ENCODE data around the gene UNC13A.

UNC13A gene

DNA sequence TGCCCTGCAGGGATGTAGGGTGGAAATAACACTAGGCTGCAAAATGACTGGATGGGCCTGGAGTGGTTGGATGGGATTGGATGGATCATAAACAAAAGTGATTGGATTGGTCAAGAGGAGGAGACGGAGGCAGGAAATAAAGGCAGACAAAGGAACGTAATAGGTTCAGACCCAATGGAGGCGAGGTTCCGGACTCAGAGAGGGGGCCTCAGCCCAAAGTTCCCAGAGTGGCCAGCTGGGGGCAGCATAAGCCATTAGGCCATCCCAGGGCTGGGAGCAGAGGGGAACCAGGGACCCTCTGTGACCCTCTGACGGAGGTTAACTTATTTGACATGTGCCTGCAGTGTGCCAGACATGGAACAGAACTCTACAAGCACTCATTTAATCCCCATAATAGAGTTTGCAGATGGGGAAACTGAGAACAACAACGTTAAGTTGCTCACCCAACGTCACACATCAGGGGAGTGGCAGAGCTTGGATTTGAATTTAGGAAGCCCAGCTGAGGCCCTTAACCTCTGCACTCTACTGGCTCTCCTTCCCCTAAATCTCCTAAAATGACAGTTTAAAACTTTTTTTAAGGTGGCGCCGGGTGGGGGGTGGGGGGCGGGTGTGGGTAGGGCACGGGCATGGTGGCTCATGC, 15.8 kb upstream of the UNC13A start:
- DNase-seq, result peak; percentile 66 to 67

DNA sequence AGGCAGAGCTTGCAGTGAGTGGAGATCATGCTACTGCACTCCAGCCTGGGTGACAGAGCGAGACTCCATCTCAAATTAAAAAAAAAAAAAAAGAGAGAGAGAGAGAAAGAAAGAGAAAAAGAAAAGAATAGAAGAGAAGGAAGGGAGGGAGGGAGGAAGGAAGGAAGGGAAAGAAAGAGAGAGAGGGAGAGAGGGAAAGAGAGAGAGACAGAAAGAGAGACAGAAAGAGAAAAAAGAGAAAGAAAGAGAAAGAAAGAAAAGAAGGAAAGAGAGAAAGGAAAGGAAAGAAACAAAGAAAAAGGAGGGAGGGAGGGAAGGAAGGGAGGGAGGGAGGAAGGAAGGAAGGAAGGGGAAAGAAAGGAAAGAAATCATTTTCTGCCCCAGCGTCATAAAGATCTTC, 7.0 kb upstream of the UNC13A start:
- no peak for DNase-seq

DNA sequence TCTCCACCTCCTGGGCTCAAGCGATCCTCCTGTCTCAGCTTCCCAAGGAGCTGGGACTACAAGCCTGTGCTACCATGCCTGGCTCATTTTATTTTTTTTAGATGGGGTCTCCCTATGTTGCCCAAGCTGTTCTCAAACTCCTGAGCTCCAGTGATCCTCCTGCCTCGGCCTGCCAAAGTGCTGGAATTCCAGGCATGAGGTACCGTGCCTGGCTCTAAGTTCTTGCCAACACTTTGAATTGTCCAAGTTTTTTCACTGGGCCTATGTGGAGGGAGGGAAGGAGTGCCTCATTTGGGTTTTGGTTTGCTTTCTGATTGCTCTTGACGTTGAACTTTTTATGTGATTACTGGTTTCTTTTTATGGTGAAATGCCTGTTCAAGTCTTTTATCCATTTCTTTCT, 4.4 kb upstream of the UNC13A start:
- DNase-seq, result no peak

DNA sequence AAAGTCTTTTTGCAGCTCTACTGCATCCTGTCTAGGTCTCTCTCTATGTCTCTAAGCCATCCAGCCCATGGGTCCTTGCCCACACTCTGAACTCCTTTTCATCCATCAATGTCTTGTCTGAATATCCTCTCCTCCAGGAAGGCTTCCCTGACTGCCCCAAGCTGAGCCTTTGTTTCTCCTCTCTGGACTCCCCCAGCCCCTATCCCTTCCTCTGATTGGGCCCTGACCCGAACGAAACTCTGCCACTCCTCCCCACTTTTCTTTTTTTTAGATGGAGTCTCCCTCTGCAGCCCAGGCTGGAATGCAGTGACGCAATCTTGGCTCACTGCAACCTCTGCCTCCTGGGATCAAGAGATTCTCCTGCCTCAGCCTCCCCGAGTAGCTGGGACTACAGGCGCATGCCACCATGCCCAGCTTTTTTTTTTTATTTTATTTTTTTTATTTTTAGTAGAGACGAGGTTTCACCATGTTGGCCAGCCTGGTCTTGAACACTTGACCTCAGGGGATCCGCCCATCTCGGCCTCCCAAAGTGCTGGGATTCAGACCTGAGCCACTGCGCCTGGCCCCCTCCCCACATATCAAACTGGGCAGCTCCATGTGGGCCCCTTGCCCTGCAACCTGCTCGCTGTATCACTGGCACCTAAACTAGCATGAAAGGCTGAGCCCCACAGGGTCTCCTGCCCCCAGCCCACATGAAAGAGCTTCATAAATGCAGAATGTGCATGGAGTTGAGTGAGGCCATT, 870 bp upstream of the UNC13A start:
- no peak for DNase-seq

DNA sequence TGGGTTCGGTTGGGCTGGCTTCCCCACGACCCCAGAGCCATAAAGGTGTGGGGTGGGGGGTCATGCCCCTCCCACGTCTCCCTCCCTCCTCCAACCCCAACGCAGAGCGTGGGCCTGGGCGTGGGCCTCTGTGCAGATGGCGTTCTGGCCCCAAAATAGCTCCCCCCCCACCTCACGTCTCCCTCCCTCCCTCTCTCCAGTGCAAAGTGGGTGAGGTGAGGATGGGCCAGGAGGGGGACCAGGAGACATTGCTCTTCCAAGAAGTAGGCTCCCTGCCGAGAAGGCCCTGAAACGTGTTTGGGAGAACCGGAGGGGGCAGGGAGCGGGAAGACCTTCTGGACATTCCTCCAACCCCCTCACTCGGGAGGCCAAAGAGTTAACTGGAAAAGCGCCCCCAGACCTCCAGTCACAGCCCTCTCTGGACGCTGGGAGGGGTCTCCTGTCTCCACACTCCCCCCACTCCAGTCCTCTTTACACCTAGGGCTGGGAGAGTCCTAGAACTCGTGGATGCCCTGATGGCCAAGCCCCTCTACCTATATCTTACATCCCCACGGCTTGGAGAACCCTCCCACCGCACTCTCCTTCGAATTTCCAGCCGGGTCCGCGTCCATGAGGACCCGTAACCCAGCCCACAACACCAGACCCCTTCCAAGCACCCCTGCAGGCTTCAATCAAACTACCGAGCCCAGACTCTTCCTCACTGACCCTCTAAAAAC, 855 bp downstream of the UNC13A start:
- DNase-seq, result no peak

DNA sequence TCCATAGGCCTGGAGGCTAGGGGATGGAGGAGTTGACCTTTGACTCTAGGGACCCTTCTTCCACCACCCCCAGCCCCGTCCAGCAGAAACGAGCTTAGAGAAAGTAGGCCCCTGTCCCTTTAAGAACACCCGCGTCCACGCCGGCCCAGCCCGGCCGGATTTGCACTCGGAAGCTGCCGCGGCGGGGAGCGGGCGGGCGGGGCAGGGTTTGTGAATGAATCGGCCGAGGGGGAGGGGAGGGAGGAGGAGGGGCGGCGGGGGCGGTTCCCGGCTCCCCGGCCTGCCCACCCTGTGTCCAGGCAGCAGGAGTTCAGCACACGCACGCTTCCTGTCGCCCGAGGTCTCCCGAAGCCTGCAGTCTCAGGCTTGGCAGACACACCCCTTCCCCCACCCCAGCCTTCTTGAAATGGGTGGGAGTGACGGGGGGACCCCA, 1.5 kb downstream of the UNC13A start:
- DNase-seq, result no peak

DNA sequence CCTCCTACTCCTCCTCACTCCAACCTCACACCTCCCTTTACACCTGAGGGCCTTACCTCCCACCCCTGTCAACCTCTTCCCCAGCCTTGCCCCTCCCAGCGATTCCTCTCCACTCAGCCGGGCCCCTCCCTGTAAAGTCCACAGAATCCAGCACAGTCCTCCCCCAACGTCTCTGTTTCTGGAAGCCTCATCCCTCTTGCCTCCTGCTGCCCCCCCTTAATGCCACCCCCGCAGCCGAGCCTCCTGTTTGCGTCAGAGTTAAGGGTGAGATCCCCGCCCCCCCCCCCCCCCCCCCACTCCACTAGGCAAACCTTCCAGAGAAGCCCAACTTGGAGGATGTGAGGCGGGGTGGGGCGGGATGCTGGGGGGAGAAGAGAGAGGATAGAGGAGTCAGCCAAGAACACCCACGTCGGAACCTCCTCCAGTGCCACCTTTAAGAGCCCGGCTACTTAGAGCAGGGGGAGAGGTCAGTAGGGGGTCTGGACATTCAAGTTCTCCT, 2.1 kb downstream of the UNC13A start:
- DNase-seq, result no peak

DNA sequence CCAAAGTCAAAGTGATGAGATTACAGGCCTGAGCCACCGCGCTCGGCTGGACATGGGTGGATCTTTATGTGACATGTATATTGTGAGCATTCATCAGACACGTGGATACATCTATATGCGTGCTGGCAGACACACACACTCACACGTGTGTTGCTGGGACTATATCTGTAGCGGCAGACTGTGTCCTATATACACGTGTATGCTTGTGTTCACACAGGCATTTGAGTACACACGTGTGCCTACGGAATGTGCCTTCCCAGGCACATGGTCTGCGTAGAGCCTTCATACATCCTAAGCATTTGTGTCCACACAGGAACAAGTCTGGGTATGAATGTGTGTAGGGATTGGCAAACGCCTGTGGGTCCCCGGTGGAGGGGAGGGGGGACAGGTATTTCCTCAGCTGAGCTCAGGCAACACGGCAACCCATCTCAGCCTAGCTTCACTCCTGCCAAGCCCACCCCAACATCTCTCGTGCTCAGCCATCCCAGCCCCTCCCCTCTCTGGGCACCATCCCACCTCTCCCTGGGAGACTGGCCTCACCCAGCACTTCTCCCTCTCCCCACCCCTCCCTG, 2.6 kb downstream of the UNC13A start:
- DNase-seq, result no peak

DNA sequence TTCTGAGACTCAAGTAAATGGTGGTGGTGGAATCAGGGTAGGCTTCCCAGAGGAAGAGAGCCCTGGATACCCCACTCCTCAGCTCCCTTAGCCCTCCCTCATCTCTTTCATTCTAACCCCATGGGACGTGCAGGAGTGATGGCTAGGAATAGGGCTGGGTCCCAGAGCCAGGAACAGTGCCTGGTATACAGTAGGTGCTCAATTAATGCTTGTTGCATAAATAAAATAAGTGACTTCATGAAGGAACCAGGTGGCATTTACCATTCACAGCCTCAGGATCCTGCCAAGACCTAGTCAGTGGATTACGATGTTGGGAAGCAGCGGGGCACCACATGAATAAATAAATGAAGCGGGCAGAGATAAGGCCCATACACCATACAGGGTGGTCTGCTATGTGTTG, 3.9 kb downstream of the UNC13A start:
- no peak for DNase-seq

DNA sequence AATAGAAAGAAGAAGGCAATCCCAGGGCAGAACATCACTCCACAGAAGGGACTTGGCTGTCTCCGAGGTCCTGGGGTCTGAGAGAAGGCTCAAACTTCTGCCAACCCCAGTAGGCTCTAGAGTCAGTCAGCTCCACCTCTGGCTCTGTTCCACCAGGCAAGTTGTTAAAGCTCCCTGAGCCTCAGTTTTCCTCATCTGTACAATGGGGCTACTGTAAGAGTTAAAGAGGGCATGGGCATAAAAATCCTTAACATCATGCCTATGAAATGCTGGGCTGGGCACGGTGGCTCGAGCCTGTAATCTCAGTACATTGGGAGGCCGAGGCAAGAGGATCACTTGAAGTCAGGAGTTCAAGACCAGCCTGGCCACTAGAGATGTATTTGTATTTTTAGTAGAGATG, 5.1 kb downstream of the UNC13A start:
- no peak for DNase-seq

DNA sequence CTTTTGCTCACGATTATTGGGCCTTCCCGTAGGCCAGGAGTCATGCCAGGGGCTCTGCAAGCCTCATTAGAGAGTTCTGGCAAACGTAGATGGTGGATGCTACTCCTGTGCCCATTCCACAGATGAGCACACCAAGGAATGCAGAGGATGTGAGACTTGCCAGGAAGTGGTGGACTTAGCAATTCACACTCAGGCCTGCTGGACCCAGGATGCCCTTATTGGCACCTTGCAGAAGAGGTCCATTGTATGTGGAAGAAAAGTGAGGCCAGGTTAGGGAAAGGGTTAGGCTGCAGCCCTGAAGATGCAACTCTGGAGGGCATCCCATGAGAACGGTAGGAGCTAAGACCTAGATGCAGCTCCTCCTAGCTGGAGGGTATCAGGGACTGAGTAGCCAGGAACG, 5.9 kb downstream of the UNC13A start:
- no peak for DNase-seq

DNA sequence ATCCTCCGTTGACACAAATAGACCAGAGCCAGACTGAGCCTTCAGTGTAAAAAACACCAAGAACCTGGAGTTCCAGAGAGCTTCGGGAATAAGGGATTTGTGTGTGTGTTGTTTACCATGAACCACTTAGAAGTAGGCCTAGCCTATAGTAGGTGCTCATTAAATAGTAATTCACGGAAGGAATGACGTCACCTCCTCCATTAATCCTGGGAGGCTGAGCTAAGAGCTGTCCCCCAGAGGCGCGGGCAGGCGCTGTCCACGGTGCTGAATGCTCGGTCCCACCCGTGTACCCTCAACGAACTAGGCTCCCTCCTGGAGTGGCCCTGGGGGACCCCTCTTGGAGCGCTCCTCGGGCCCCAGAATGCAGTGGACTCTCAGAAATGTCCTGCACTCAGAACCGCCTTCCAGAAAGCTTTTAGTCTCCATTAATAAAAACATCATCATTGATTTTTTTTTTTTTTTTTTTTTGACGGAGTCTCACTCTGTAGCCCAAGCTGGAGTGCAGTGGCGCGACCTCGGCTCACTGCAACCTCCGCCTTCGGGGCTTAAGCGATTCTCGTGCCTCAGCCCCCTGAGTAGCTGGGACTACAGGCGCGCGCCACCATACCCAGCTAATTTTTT, 6.5 kb downstream of the UNC13A start:
- DNase-seq, result peak; percentile 6 to 27

DNA sequence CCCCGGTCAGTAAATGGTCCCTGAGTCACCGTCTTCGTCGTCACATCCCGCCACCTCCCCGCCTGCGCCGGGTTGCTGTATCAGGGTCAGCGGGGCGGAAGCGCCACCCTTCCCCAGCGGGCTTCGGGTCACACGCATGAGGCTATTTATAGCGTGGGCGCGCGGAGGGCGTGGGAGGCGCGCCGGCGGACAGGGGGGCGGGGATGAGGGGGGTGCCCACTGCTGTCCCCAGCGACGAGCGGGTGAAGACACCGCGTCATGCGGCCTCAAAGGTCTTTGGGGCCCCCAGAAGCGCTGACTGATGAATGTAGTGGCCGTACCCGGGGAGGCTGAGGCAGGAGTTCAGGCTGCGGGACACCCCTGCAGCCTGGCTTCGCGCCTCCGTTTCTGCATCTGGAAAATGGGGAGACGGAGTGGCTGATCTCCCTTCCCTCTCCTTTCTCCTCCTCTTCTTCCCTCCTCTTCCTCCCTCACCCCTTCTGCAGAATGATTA, 7.9 kb downstream of the UNC13A start:
- DNase-seq, result peak; percentile 75 to 90

DNA sequence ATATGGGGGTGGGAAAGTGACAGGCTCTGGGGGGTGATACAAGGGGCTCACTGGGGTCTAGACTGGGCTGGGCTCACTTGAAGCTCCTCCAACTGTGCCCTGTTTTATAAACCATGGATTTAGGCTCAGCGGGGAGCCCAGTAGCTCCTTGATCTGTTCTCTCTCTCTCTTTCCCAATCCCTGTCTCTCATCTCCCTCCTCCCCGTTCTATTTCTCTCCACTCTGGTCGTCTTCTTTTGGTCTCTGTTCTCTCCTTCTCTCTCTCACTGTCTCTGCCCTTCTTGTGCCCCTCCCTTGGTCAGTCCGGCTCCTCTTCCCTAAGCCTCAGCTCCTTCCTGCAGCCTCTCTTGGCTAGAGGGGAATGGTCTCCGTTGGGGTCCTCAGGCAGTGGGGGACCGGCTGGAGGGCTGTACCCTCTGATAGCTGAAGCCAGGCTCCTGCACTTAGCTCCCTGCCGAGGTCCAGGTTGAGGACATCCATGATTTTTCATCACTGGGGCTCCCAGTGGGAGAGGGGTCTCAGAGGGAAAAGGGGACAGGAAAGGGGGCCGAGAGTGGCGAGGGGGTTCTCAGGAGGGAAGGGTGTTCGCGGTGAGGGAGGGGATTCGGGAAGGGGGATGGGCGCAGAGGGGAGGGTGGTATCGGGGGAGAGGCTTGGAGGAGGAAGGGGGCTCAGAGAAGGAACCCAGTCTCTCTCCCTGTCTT, 8.5 kb downstream of the UNC13A start:
- no peak for DNase-seq

DNA sequence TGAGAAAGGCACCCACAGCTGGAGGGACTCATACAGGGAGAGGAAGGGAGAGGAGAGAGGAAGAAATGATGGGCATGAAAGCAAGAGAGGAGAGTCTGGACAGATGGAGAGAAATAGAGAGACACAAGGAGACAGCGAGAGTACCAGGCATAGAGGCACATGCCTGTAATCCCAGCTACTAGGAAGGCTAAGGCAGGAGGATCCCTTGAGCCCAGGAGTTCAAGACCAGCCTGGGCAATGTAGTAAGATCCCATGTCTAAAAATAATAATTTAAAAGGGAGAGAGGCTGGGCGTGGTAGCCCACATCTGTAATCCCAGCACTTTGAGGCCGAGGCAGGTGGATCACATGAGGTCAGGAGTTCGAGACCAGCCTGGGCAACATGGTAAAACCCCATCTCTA, 9.3 kb downstream of the UNC13A start:
- DNase-seq, result no peak

DNA sequence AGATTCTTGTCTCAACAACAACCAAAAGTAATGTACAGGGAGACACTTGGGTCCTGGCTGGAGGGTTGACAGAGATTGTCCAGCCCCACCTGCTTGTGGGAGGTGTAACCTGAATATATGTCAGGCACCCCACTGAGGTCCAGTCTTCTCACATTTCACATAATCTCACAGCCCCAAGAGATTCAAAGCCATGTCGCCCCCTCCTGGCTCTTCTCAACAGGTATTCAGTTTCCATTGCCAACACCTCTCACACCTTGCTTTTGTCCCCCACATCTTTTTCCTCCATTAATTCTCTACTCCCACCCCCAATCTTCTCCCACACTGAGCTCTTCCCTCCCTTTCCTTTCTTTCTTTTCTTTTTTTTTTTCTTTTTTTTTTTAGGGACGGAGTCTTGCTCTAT, 11.2 kb downstream of the UNC13A start:
- DNase-seq, result no peak

DNA sequence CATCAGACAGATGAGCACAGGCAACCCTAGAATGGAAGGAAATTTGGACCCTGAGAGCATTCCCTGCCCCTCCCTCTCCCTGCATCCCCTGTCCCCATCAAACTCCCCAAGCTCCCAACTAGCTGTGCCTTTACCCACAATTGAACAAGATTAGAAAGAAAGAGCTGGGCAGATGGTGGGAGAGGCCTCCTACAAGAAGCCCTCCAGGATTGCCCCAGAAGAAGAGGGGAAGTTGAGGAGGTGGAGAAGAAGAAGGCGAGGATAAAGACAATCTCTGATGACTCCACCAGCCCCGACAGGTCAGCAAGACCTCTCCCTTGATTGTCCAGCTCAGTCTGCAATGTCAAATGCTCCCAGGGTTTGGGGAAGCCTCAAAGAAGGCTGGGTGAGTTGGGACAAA, 11.9 kb downstream of the UNC13A start:
- no peak for DNase-seq

DNA sequence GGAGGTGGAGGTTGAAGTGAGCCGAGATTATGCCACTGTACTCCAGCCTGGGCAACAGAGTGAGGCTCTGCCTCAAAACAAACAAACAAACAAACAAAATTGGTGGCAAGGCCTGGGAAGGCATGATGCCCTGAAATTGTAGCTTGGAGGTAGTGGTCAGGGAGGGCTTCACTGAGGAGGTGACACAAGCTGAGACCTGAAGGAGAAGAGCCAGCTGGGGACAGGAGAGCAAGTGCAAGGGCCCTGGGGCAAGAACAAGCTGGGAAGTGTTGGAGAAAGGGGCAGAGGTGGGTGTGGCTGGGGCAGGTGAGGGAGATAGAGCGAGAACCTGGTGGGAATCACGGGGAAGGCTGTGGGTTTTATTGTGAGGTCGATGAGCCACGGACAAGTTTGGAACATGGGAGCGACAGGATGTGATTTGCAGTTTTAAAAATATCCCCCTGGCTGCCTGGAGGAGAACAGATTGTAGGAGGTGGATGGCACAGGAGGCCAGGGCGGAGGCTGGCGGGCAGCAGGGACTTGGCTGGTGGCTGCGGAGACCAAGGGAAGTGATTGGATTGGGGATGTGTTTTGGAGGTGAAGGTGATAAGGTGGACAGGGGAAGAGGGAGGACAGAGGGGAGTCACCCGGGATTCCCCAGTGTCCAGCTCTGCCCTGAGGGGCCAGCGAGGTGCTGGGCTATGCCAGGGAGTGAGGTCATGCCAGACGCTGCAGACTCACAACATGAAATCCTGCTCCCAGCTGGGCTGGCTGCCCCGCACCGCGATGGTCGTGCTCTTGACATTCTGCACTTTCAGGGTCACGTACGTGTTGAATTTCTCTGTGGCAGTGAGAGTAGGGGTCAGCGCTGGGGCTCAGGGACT, 14.0 kb downstream of the UNC13A start:
- DNase-seq, result no peak

DNA sequence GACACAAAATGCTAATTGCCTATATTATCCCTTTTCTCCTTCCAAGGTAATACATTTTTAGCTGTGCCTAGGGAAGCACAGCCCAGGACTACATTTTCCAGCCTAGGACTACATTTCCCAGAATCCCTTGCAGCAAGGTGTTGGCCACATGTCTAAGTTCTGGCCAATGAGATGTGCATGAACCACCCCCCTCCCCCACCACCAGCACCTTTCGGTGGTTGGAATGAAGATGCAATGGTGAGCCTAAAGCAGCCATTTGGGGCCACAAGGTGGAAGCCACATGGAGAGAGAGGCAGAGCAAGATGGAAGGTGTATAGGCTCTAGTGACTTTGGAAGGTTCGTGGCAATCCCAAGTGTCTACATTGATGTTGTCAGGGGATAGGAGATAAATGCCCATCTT, 16.2 kb downstream of the UNC13A start:
- DNase-seq, result peak; percentile 46 to 47

DNA sequence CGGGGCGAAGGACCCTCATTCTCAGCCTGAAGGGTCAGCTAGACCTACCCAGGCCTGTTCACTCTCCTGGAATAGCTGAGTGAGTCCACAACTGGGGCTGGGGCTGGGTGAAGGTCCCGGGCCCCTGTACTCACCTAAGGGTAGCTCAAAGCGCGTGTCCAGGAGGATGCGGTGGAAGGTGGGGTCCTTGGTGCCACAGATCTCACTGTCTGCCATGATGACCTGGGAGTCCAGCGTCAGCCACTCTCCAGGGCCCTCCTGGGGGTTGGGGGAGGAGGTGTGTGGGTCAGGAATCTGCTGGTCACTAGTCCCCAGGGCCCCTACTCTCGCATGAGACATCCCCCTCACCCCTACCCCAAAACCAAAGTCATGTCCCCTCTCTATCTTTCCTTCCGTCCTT, 18.7 kb downstream of the UNC13A start:
- no peak for DNase-seq

DNA sequence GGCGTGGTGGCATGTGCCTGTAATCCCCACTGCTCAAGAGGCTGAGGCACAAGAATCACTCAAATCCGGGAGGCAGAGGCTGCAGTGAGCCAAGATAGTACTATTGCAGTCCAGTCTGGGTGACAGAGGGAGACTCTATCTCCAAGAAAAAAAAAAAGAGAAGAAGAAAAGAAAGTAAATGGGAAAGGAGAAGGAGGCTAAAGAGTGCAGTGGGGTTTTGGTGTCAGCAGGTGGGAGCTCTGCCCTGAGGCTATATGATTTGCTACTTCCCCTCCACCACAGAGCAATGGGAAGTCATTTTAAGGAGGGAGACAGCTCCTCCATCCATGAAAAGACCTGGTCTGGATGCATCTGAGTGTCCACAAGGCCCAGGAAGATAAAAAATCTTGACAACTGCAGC, 23.1 kb downstream of the UNC13A start:
- no peak for DNase-seq

All from inflammatory macrophage (primary cell).